Smooth muscle cell (in vitro differentiated cells): ENCODE measurements around the gene TTC33. TPM values are rescaled to one million over a fixed set of nuclear protein-coding genes. Genes with fewer than 3 reads are reported as not detected.
"Not testable (repeated sequence)": the region's sequence is repeated elsewhere in the genome, so short reads cannot be mapped to it uniquely, and the experiment has no call there.

ENCODE experiments used
- DNase-seq: peaks from one replicate; lab custom pipeline; 2025; ENCODE audit not compliant: unreplicated experiment; lab: John Stamatoyannopoulos, UW
- H2AFZ ChIP-seq: fragments of 200-600 bp; sonication (generic); 2 replicates; pipeline ENCODE4 v1.6.0; 2016; ENCODE audit warnings: antibody characterized with exemption, low read depth, mild to moderate bottlenecking
- H3F3A ChIP-seq: fragments of 200-600 bp; sonication (generic); 2 replicates; pipeline ENCODE4 v1.6.0; 2017; ENCODE audit warnings: antibody characterized with exemption, low read depth
- H3K27ac ChIP-seq: fragments of 200-600 bp; sonication (generic); 2 replicates; pipeline ENCODE4 v1.5.1; 2016; ENCODE audit warnings: low read depth, mild to moderate bottlenecking
- H3K27me3 ChIP-seq: fragments of 200-600 bp; sonication (generic); 2 replicates; pipeline ENCODE4 v1.6.1; 2016; ENCODE audit warnings: low read depth, mild to moderate bottlenecking
- H3K36me3 ChIP-seq: fragments of 200-600 bp; sonication (generic); 2 replicates; pipeline ENCODE4 v1.5.1; 2016; ENCODE audit warnings: low read depth
- H3K4me1 ChIP-seq: fragments of 200-600 bp; sonication (generic); 2 replicates; pipeline ENCODE4 v1.5.1; 2016; ENCODE audit warnings: low read depth
- H3K4me2 ChIP-seq: fragments of 200-600 bp; sonication (generic); 2 replicates; pipeline ENCODE4 v1.6.0; 2016; ENCODE audit warnings: mild to moderate bottlenecking
- H3K4me3 ChIP-seq: fragments of 200-600 bp; sonication (generic); 2 replicates; pipeline ENCODE4 v1.5.1; 2016; ENCODE audit warnings: mild to moderate bottlenecking
- H3K79me2 ChIP-seq: fragments of 200-600 bp; sonication (generic); 2 replicates; pipeline ENCODE4 v1.6.0; 2016; ENCODE audit warnings: low read depth, mild to moderate bottlenecking
- H3K9ac ChIP-seq: fragments of 200-600 bp; sonication (generic); 2 replicates; pipeline ENCODE4 v1.6.0; 2016; ENCODE audit warnings: low read depth
- H3K9me3 ChIP-seq: fragments of 200-600 bp; sonication (generic); replicated peaks from 2 replicates; pipeline ENCODE4 v1.5.1; 2016; ENCODE audit warnings: low read depth
- H4K20me1 ChIP-seq: fragments of 200-600 bp; sonication (generic); 2 replicates; pipeline ENCODE4 v1.6.0; 2016; ENCODE audit warnings: low read depth
- CTCF ChIP-seq: fragments of 200-600 bp; sonication (generic); IDR thresholded peaks from 2 replicates; pipeline ENCODE4 v1.5.1; 2017; ENCODE audit warnings: borderline replicate concordance, mild to moderate bottlenecking, antibody characterized with exemption; ENCODE audit not compliant: insufficient read depth, poor library complexity, severe bottlenecking
- WGBS: methylation state at CpG from one replicate; pipeline ENCODE4 v1.1.7; 2016; ENCODE audit warnings: low lambda C conversion rate; 5-methylcytosine and 5-hydroxymethylcytosine counted together
- polyA plus RNA-seq: library from polyadenylated mRNA; unstranded; fragments of >200 nt; fragmentation: Nextera tagmentation; extraction: Ambion mirVana; gene quantifications from 2 replicates; pipeline ENCODE4 v1.2.1, GENCODE V29; 2016
- total RNA-seq: library from RNA; depleted of rRNA; stranded (reverse); fragments of >200 nt; gene quantifications from 2 replicates; pipeline ENCODE4 v1.2.3, GENCODE V29; 2014

TTC33 gene
- total and polyA plus RNA-seq, 2 experiments from 2014 or later, result 13.1 to 22.1 TPM

DNA sequence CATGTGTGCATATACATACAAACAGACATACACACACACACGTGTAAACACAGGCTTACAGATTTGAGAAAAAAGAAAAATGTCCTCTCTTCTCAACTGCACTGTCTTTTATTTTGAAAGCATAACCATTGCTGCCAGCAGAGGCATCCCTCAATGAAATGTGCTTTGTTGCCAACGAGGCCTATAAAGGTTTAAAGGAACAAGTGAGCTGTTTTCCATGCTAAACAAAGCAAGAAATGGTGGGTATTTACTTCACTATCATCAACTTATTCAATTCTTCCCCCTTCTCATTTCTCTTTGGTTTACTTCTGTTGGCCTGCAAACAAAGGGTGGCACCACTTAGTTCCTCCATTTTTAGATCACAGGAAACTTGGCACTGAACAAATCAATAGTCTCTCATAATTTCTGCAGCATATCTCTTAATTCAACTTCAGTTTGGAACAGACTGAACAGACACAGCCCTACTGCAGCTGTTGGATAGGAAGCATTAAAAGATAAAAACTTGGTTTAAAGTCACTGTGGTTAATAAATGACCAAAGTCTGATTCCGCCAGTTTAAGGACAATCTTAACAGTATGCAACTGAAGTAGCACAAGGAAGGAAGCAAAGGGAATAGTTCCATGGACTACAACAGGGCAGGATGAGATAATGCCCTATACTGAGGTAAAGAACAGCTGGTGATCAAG is 21.7 kb downstream of the TTC33 start:
- H3K36me3 ChIP-seq, result no peaks in the 10 kb centered on the region
- 57% methylated on average over 3 of the region's 3 CpGs for WGBS
- no peak overlapping the region for H3K4me2 ChIP-seq
- H4K20me1 ChIP-seq, result peaks cover 26% of the 10 kb centered on the region
- H3K4me1 ChIP-seq, result peaks cover 5% of the 10 kb centered on the region
- no peak overlapping the region for H2AFZ ChIP-seq
- H3F3A ChIP-seq, result no peaks in the 10 kb centered on the region
- no peak overlapping the region for H3K27ac ChIP-seq
- no peaks in the 10 kb centered on the region for H3K79me2 ChIP-seq
- no peaks in the 10 kb centered on the region for H3K9me3 ChIP-seq
- no peaks in the 10 kb centered on the region for H3K27me3 ChIP-seq
- no peak for TF ChIP-seq CTCF
- no peak overlapping the region for H3K9ac ChIP-seq
- no peak for DNase-seq
- H3K4me3 ChIP-seq, result no peak overlapping the region

DNA sequence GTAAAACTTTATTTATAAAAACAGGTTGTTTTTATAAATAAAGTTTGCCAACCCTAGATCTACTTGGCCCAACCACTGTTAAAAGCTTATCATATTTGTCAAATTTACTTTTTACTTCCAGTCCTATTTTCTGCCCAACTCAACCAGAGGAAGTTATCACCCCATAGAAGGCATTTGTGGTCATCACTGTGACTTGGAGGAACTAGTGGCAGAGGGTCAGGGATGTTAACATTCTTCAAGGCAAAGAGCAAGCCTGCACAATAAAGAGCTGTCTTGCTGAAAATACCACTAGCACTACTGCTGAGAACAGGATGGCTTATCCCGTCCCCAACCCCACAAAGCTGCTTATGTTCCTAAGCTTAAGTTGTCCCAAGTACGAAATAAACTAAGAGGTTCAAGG is 22.3 kb downstream of the TTC33 start:
- Histone ChIP-seq H3K27ac (no peak overlapping the region), H3K4me3 (no peak overlapping the region), H2AFZ (no peak overlapping the region), H3K36me3 (no peaks in the 10 kb centered on the region), H4K20me1 (peaks cover 26% of the 10 kb centered on the region), H3K27me3 (no peaks in the 10 kb centered on the region), H3K79me2 (no peaks in the 10 kb centered on the region), H3F3A (no peaks in the 10 kb centered on the region), H3K9me3 (no peaks in the 10 kb centered on the region), H3K9ac (no peak overlapping the region), H3K4me2 (no peak overlapping the region), H3K4me1 (peaks cover 5% of the 10 kb centered on the region)
- no peak for DNase-seq
- WGBS, result 68% methylated on average over 2 of the region's 2 CpGs
- no peak for TF ChIP-seq CTCF

DNA sequence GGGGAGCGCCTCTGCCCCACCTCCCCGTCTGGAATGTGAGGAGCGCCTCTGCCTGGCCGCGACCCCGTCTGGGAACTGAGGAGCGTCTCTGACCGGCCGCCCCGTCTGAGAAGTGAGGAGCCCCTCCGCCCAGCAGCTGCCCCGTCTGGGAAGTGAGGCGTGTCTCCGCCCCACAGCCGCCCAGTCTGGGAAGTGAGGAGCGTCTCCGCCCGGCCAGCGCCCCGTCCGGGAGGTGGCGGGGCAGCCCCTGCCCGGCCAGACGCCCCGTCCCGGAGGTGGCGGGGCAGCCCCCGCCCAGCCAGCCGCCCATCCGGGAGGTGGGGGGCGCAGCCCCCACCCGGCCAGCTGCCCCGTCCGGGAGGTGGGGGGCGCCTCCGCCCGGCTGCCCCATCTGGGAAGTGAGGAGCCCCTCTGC is 33.3 kb downstream of the TTC33 start:
- WGBS, result 96% methylated on average over 25 of the region's 37 CpGs
- not testable (repeated sequence) for H3K4me1 ChIP-seq, H3K36me3 ChIP-seq

GRCh38 chr5:40720069-40720468 is 35.7 kb downstream of the TTC33 start:
- H3K36me3 ChIP-seq, result no peaks in the 10 kb centered on the region
- H2AFZ ChIP-seq, result no peak overlapping the region
- no peaks in the 10 kb centered on the region for H4K20me1 ChIP-seq
- H3K27me3 ChIP-seq, result no peaks in the 10 kb centered on the region
- H3K4me1 ChIP-seq, result no peaks in the 10 kb centered on the region
- H3K27ac ChIP-seq, result no peak overlapping the region
- H3K4me3 ChIP-seq, result no peak overlapping the region
- no peak for TF ChIP-seq CTCF
- no peak for DNase-seq
- H3K9ac ChIP-seq, result no peak overlapping the region
- no peaks in the 10 kb centered on the region for H3F3A ChIP-seq
- H3K79me2 ChIP-seq, result no peaks in the 10 kb centered on the region
- no peak overlapping the region for H3K4me2 ChIP-seq
- H3K9me3 ChIP-seq, result no peaks in the 10 kb centered on the region

More for the DNA sequence above, 33.3 kb downstream of the TTC33 start:
- not testable (repeated sequence) for H3K9ac ChIP-seq, DNase-seq, H3K79me2 ChIP-seq, H3K9me3 ChIP-seq, H4K20me1 ChIP-seq, H3K27me3 ChIP-seq, H2AFZ ChIP-seq, H3K4me2 ChIP-seq, H3F3A ChIP-seq, H3K4me3 ChIP-seq, H3K27ac ChIP-seq
